Measurements from ENCODE around the gene COX6A1. TPM values are rescaled to one million over a fixed set of nuclear protein-coding genes. Genes with fewer than 3 reads are reported as not detected.

The COX6A1 gene
- 312 TPM for total RNA-seq
- long read RNA-seq, transcript COX6A1-201 (3 exons, 572 nt), result major isoform, 27 of 28 reads
- long read RNA-seq, partial matches to known transcripts, result 0 of 28 reads
- long read RNA-seq, other reads (novel, unspliced or antisense), result 0 of 28 reads

- DNase-seq (ENCODE audit: low spot score), result peak; percentile 97
Measured at GRCh38 chr12:120437735-120438494, at the start of gene COX6A1. TSS of gene COX6A1 (plus strand) at chr12:120438113. CDS start at chr12:120438127, 14 bp downstream.

DNA sequence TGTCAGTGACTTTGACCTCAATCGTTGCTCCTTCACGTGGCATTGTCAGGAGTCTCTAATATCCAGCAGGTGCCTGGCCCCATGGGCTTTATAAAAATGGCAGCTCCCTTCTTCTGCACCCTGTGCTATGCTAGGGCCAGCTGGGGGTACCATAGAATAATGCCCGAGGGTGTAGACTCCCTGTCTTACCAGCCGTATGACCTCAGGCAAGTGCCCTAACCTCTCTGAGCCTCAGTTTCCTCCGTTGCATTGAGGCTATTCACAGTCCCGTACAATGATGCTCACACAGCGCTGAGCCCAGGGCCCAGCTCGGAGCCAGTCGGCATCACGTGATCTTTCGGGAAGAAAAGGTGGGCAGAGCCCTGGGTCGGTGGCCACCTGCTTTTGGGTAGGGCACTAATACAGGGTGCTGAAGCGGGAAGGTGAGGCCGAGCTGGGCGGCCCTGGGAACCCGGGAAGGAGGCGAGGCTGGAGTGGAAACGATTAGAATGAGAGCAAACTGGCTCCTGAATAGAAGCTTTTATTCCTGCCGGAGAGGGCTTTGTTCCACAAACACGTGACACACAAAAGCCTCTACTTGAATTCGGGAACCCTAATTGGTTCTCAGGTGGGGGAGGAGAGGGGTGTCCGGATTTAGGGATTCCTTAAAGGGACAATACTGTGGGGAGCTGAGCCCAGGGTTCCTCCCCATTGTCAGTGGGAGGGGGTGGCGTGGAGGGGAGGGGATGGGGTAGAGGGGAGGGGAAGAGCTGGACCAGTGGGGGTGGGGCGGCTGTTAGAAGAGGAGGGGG, 49.0 kb upstream of the COX6A1 start:
- no peak for DNase-seq (ENCODE audit: low spot score)

DNA sequence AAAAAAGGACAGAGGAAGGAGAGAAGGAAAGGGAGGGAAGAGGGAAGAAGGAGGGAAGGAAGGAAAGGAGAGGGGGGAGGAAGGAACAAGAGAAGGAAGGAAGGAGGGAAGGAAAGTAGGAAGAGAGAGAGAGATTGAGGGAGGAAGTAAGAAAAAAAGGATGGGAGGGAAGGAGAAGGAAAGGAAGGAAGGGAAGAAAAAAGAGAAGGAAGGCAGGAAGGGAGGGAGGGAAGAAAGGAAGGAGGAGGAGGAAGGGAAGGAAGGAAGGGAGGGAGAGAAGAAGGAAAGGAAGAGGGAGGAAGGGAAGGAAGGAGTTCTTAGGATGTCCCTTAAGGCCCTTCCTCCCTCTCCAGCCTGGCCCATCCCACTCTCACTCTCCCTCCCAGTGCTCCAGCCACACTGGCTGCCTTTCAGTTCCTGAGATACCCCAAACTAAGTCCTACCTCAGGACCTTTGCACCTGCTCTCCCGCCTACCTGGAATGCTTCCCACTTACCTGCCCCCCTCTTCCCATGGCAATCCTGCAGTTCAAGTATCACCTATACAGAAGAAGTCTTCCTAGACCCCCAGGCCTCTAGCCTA, 47.3 kb upstream of the COX6A1 start:
- no peak for DNase-seq (ENCODE audit: low spot score)

DNA sequence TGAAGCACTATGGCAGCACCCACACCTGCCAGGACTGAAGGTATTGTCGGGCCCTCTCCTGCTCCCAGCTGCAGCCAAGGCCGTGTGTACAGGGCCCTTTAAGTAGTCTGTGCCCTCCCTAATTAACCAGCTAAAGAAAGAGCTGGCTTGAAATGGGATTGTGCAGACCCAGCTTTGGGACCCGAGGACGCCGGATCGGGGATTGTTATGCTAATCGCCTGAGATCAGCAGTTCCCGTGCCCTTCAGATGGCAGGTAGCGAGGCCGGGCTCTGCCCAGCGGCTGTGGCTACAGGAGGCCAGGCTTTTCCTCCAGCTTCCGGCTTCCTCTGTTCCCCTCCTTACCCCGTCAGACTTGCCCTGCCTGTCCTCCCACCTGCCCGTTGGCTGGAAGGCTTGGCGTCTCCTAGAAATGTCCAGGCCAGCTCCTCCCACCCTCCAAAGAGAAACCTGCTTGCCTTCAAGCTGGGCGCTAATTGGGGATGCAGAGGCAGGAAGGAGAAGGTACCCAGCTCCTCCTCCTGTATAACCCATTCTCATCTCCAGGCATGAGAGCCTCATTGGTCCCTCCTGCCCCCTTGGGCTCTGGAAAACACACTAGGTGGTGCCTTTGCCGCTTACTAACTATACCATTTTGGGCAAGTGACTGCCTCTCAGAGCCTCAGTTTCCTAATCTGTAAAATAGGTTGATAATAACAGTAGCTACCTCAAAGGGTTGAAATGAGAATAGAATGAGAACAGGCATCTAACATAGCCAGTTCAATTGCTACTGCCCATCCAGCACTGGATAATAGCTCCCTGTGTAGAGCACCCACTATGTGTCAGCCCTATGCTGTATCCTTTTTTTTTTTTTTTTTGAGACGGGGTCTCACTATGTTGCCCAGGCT, 43.2 kb upstream of the COX6A1 start:
- no peak for DNase-seq (ENCODE audit: low spot score)

GRCh38 chr12:120397824-120398540, 39.9 kb upstream of the COX6A1 start:
- DNase-seq (ENCODE audit: low spot score), result no peak

- no peak for DNase-seq (ENCODE audit: low spot score)
Measured at GRCh38 chr12:120399531-120399930, 38.4 kb upstream of the COX6A1 start.

DNA sequence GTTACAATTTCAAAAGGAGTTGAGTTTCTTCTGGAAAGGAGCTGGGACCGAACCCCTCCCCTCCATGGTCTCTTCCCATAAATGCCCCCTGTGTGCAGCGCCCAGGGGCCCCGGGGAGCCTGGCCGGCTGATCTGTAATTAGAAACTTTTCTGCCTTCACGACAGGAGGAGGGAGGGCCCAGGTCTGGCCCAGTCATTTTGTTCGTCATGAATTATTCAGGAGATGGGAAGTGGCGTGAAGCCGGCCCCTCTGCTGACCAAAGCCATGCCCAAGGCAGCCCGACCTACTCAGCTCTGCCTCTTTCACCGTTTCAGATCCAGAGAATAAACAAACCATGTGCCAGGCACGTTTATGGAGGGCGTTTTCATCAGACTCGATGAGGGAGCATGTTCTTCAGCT, 35.7 kb upstream of the COX6A1 start:
- no peak for DNase-seq (ENCODE audit: low spot score)

DNA sequence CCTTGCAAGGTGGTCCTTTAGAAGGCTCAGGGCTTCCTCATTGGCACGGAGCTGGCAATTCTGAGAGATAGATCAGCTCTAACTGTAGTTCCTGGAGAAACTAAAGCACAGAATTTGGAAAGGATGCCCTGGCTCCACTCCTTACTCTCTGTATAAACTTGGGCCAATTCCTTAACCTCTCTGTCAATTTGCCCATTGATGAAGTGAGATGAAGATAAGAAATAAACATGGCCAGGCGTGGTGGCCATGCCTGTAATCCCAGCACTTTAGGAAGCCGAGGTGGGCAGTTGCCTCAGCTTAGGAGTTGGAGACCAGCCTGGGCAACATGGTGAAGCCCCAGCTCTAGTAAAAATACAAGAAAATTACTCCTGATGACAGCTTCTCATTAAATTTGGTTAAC, 34.0 kb upstream of the COX6A1 start:
- no peak for DNase-seq (ENCODE audit: low spot score)

DNA sequence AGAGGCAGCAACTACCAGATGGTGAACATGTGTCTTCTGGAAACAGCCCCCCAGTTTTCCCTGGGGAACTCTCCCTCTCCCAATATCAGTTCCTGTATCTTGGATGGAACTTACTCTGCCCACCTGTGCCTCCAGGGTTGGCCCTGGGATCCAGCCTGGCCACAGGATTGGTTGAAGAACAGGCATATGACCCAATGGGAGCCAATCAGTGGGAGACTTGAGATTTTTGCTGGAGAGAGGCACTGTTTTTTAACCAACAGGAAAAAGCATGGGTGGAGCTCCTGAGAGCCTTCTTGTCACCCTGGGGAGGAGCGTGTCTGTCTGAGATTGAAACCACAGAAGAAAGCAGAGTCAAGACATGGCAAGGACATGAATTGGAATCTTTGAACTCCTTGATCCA, 33.6 kb upstream of the COX6A1 start:
- no peak for DNase-seq (ENCODE audit: low spot score)

DNA sequence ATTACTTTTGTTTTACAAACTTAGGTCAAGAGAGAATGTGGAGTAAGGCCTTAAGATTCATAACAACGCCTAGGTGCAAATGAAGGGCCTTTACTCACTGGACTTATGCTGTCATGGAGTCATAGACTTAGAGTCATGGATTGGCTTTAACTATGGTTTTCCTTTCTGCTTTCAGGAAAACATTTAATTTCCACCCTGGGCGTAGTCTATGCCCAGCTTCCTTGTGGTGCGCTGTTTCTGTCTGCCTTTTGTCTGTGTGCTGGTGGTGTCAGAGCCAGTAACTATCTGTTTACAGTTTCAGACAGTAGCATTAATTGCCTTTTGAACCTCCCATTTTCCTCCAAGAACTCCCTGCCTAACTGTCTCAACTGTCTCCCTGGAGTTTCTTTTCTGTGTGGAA, 31.8 kb upstream of the COX6A1 start:
- DNase-seq (ENCODE audit: low spot score), result no peak

GRCh38 chr12:120406553-120406952, 31.4 kb upstream of the COX6A1 start:
- DNase-seq (ENCODE audit: low spot score), result no peak

DNA sequence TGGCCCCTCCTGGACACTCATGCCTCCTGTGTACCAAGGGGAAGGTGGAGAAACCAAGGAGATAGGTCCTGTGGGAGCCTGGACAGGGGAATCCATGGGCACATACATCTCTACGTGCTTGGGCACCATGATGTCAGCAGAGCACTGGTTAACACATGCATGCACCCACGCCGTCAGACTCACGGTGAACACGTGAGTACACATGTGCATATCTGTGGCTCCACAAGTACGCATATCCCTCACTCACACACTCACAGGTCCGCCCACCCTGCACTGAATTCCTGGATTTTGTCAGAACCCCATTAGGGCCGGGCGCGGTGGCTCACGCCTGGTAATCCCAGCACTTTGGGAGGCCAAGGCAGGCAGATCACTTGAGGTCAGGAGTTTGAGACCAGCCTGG, 29.1 kb upstream of the COX6A1 start:
- DNase-seq (ENCODE audit: low spot score), result no peak

DNA sequence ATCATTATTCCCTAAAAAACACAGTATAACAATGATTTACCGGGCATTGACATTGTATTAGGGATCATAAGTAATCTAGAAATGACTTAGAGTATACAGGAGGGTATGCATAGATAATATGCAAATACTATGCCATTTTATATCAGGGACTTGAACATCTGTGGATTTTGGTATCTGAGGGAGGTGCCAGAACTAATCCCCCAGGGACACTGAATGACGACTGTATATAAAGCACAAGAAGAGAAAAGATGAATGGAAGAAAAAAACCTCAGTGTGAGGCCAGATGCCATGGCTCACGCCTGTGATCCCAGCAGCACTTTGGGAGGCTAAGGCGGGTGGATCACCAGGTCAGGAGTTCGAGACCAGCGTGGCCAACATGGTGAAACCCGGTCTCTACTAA, 25.5 kb upstream of the COX6A1 start:
- DNase-seq (ENCODE audit: low spot score), result no peak

DNA sequence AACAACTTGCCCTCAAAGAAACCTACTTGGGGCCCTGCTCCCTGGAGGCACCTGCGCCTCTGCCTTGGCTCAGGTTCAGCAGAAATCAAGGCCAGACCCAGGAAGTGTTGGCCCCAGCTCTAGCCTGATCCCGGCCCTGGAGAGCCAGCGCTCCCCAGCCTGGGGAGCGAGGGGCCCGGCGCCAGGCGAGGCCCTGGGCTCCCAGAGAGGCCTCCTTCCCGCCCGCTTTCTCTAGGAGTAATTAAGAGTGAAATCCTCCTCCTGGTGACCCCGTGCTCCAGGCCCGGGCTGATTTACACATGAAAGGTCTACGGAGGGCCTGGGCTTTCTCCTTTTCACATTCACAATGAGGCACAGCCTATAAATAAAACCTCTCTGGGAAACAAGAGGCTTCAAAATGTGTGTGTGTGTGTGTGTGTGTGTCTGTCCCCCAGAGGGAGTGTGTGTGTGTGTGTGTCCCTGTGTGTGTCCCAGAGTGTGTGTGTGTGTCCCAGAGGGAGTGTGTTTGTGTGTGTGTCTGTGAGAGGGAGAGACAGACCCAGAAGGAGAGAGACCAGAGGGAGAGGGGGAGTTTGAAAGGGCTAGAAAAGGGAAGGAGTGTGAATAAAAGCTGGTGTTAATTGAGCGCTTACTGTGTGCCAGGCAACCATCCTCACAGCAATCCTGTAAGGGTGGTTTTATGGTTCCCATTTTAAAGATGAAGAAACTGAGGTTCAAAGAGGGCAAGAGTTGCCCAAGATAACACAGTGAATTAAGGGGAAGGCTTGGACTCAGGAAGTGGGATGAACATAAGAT, 23.8 kb upstream of the COX6A1 start:
- DNase-seq (ENCODE audit: low spot score), result no peak

GRCh38 chr12:120416490-120417216, 21.3 kb upstream of the COX6A1 start:
- DNase-seq (ENCODE audit: low spot score), result no peak

DNA sequence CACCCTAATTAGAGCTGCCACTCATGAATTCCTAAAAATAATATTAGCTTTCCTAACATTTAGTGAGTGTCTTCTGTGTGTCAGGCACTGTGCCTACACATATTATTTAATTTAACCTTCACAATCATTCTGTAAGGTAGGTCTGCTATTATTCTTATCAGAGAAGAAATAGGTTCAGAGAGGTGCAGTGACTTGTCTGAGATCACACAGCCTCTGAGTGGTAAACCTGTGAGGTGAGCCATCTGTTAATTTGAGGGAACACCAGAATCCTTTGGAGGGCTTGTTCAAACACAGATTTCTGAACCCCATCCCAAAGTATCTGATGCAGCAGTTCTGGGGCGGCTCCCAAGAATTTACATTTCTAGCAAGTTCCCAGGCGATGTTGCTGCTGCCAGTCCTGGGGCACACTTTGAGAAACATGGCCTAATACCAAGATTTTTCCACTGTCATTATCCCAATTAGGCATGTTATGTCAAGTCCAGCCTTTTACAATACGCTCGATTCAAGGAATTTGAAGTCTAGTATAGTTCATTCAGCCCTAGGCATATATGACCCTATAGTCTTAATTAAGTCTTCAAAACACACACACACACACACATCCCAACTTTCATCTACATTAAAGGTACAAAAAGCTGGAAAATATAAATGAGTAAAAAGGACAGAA, 19.9 kb upstream of the COX6A1 start:
- DNase-seq (ENCODE audit: low spot score), result no peak

DNA sequence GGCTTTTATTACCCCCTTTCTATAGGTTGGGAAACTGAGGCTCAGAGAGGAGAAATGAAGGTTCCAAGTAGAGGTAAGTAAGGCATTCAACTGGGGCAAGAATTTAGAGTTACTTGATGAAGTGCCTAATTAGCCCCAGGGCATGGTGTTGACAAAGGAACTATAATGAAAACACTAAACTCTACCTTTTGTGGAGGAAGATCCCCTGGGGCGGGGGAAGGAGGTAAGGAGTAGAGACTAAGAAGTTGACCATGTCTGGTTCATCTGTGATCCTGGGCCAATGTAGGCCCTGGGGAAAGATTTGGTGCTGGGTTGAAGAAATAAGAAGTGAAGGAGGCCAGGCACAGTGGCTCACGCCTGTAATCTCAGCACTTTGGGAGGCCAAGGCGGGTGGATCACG, 16.2 kb upstream of the COX6A1 start:
- no peak for DNase-seq (ENCODE audit: low spot score)

DNA sequence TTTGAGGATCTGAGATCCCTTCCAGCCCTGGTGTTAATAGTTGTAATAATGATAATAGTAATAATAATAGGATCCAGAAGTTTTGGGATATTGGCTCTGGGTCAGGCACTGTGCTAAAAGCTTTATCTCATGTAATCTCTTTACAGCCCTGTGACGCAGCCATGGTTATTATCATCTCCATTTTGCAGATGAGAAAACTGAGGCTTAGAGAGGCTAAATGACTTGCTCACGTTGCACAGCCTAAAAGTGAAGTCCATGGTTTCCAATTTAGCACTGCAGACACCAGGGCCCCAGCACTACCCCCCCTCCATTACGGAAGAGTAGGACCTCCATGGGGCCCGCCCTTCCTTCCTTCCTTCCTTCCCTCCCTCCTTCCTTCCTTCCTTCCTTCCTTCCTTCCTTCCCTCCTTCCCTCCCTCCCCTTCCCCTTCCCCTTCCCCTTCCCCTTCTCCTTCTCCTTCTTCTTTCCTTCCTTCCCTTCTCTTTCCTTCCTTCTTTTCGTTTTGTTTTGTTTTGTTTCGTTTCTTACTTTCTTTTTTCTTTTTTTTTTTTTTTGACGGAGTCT, 14.9 kb upstream of the COX6A1 start:
- no peak for DNase-seq (ENCODE audit: low spot score)
